AG09309 (cell line): ENCODE data around the gene GSC2.

Experiments
- DNase-seq: peaks from one replicate; pipeline ENCODE4 v3.0.0-alpha.2; 2010; ENCODE audit warnings: low read depth
- H3K4me3 ChIP-seq: 2 replicates; pipeline ENCODE4 v1.5.1; 2011; ENCODE audit warnings: mild to moderate bottlenecking, low read depth, low read length, moderate library complexity; ENCODE audit not compliant: control insufficient read depth
- TF ChIP-seq, protein P1 (sequence below): IDR thresholded peaks from 2 replicates; pipeline ENCODE4 v1.5.1; 2011; ENCODE audit warnings: mild to moderate bottlenecking, low read depth, low read length, inconsistent platforms; ENCODE audit not compliant: insufficient read depth, control insufficient read depth; ENCODE audit errors: missing control alignments

The GSC2 gene

GRCh38 chr22:19126309-19127273 lies 23.5 kb downstream of the GSC2 start:
- DNase-seq: no peak
- TF ChIP-seq, protein P1, sequence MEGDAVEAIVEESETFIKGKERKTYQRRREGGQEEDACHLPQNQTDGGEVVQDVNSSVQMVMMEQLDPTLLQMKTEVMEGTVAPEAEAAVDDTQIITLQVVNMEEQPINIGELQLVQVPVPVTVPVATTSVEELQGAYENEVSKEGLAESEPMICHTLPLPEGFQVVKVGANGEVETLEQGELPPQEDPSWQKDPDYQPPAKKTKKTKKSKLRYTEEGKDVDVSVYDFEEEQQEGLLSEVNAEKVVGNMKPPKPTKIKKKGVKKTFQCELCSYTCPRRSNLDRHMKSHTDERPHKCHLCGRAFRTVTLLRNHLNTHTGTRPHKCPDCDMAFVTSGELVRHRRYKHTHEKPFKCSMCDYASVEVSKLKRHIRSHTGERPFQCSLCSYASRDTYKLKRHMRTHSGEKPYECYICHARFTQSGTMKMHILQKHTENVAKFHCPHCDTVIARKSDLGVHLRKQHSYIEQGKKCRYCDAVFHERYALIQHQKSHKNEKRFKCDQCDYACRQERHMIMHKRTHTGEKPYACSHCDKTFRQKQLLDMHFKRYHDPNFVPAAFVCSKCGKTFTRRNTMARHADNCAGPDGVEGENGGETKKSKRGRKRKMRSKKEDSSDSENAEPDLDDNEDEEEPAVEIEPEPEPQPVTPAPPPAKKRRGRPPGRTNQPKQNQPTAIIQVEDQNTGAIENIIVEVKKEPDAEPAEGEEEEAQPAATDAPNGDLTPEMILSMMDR: no peak
- no peak overlapping the region for H3K4me3 ChIP-seq

DNA sequence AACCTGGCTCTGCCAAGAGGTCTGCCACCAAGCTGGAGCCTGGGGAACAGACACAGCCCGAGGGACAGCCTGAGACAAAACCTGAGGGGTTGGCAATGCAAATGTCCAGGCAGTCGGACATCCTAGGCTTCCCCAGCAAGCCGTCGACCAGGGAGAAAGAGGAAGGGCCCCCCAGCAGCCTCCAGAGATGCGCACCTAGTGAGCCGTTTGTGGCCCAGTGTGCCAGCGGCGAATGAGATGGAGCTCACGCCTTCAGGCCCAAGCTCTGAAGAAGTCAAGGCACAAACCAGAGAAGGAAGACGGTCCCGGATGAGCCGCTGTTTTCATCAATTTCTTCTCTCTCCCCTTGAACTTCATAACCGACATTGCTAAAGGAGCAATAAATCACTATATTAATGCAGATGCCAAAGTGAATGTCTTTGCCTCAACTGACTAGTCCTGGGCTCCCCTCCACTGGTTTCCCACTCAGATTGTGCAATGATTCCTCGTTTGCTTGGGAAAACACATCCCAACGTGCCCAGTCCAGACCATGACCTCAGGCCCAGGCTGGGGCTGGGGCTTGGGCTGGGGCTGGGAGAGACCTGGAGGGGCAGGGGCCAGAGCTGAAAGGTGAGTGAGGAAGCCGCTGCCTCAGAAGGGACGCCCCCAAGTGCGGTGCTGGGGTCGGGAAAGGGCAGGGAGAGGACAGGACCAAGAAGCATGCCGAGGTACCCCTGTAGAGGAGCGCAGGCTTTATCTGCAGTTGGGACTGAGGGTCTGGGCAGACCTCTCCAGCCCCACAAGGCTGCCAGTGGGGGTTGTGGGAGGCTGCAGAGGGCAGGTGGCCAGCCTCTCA lies 24.4 kb downstream of the GSC2 start:
- no peak for DNase-seq
- H3K4me3 ChIP-seq: no peak overlapping the region
- TF ChIP-seq, protein P1: no peak

- TF ChIP-seq, protein P1: no peak
- no peak overlapping the region for H3K4me3 ChIP-seq
- no peak for DNase-seq
These were observed 25.1 kb downstream of the GSC2 start for GRCh38 chr22:19125011-19125410.

- TF ChIP-seq, protein P1: no peak
These were observed 25.7 kb downstream of the GSC2 start for GRCh38 chr22:19124377-19124776.

DNA sequence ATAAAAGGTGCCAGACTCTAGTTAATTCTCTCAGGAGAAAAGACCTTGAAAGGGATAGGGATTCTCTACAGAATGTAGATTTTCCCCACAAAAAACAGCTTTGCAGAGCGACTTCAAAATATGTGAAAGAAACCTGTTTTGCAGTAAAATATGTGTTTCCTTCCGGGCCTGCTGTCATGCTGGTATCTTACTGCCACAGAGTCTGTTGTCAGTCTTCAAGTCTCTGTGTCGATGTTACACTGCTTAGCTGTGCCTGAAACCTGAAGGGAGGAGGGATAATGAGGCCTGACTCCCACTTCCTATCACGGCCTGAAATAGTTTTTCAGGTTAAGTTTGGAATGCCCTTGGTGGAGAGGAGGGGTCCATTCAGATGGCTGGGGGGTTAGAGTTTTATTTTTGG lies 26.2 kb downstream of the GSC2 start:
- no peak overlapping the region for H3K4me3 ChIP-seq
- DNase-seq: no peak
- TF ChIP-seq, protein P1: no peak

More at GRCh38 chr22:19124377-19124776, 25.7 kb downstream of the GSC2 start:
- DNase-seq: no peak
- no peak overlapping the region for H3K4me3 ChIP-seq

DNA sequence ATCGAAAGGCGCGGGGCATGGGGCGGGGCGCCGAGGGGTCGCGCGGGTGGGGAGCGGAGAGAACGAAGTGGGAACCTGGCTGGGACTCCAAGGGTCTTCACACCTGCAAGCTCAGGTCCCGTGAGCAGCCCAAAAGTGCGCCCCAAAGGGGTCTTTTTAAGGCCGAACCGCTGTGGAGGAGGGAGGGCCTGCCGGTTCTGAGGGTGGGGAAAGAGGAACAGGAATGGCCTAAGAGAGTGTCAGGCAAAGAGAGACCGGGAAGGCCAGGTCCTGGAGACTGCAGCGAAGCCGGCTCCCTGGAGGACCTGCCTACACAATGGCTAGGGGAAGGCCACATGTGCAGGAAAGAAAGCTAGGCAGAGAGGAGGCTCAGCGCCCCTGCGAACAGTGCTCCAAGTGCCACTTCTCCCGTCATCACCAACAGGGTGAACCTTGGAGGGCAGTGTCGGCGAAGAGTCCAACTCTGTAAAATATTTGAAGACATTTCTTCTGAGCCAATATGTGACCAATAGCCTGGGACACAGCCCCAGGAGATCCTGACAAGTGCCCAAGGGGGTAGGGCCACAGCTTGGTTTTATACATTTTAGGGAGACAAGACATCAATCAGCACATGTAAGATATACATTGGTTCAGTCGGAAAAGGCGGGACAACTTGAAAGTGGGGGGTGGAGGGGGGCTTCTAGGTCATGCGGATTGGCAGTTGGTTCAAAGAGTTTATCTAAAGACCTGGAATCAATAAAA lies 27.2 kb downstream of the GSC2 start:
- DNase-seq: no peak
- TF ChIP-seq, protein P1: no peak

More for the DNA sequence above, 27.2 kb downstream of the GSC2 start:
- H3K4me3 ChIP-seq: peak overlapping the region; percentile 49
